IPS DF 6.9 (cell line): ENCODE measurements around the gene CA9.

Source experiments
- DNase-seq: peaks from one replicate; pipeline ENCODE4 v3.0.0-alpha.2; 2013; ENCODE audit warnings: low read depth, low spot score
- H3K27ac ChIP-seq: one replicate; pipeline ENCODE4 v1.5.1; 2013; ENCODE audit warnings: low read length, control low read depth
- H3K27me3 ChIP-seq: 2 replicates; pipeline ENCODE4 v1.6.1; 2013; ENCODE audit warnings: mild to moderate bottlenecking, low read length; ENCODE audit not compliant: control insufficient read depth, insufficient read depth
- H3K36me3 ChIP-seq: 2 replicates; pipeline ENCODE4 v1.6.1; 2013; ENCODE audit warnings: low read length; ENCODE audit not compliant: control insufficient read depth, insufficient read depth
- H3K4me1 ChIP-seq: 2 replicates; pipeline ENCODE4 v1.6.1; 2013; ENCODE audit warnings: low read length; ENCODE audit not compliant: control insufficient read depth, insufficient read depth
- H3K4me3 ChIP-seq: 2 replicates; pipeline ENCODE4 v1.5.1; 2013; ENCODE audit warnings: mild to moderate bottlenecking, low read length
- H3K9me3 ChIP-seq: 2 replicates; pipeline ENCODE4 v1.6.1; 2013; ENCODE audit warnings: low read length, inconsistent platforms; ENCODE audit not compliant: control insufficient read depth, insufficient read depth
- WGBS: extraction: QIAGEN DNeasy Blood & Tissue Kit; methylation state at CpG from one replicate; pipeline ENCODE4 v1.1.7; 2013; ENCODE audit warnings: mixed read lengths, missing lambda C conversion rate; ENCODE audit not compliant: insufficient read length, insufficient coverage; 5-methylcytosine and 5-hydroxymethylcytosine counted together

CA9 gene

DNA sequence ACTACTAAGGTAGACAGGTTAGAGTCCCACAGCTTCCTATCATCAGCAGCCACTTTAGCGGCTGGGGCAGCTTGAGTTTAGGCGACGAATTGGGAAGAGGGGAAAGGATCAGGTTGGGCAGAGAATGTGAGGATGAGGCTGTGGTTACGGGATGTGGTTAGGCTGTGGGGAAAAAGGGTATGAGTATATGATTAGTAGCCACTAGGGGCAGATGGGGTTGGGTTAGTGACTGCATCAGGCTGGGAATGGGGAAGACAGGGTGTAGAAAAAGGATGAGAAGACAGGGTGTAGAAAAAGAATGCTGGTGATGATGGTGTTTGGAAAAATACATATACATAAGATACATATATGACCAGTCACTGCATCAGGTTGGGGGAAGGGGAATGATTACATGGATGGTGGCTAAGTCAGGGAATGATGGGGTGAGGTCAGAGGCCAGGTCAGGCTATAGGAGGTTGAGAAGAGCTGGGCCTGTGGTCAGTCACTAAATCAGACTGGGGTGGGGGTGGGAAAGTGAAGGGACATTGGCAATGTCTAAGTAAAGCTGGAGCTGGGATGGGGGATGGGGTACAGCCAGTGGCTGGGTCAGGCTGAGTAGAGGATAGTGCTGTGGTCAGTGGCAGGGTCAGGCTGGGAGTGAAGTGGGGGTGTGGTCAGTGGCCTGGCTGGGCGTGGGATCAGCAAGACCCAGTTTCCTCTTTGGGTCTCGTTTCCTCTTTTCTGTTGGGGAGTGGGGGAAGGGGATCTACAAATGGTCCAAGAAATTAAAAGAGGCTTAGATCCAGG is 56.2 kb downstream of the CA9 start:
- DNase-seq: no peak
- Histone ChIP-seq H3K36me3 (no peaks in the 10 kb centered on the region), H3K9me3 (no peaks in the 10 kb centered on the region), H3K27ac (no peak overlapping the region), H3K27me3 (no peaks in the 10 kb centered on the region), H3K4me1 (peaks cover 15% of the 10 kb centered on the region), H3K4me3 (no peak overlapping the region)
- no CpG with 5 or more reads among the region's 6 CpGs for WGBS

DNA sequence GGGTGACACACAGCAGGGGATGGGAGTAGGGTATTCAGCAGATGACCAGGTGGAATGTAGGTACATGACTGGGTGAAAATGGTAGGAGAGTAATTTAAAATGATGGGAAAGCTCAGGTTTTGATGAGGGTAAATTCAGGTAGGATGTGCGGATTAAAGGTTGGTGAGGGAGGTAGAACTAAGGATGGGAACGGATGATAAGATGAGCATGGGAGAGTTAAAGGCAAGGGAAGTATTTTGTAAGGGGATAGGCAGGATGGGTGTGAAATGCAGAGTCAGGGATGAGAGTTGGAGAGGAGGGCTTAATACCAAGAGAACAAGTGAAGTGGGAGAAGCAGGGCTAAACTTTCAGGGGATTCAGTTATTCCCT is 56.7 kb downstream of the CA9 start:
- no peaks in the 10 kb centered on the region for H3K27me3 ChIP-seq
- no peak for DNase-seq
- H3K4me3 ChIP-seq: no peak overlapping the region
- H3K9me3 ChIP-seq: no peaks in the 10 kb centered on the region
- peaks cover 15% of the 10 kb centered on the region for H3K4me1 ChIP-seq
- H3K27ac ChIP-seq: no peak overlapping the region
- 100% methylated on average over 2 of the region's 2 CpGs for WGBS
- no peaks in the 10 kb centered on the region for H3K36me3 ChIP-seq
